K562 (cell line): ENCODE data around the gene C2CD2L. TPM values are rescaled to one million over a fixed set of nuclear protein-coding genes. Genes with fewer than 3 reads are reported as not detected.

Experiments used
- ARHGAP35 ChIP-seq: fragments of 450-650 bp; IDR thresholded peaks from 2 replicates; pipeline ENCODE4 v1.6.1; 2018; ENCODE audit not compliant: partially characterized antibody
- ATF1 ChIP-seq, 2 experiments: fragments of 450-650 bp in 1 of 2; IDR thresholded peaks; 2 replicates each; pipeline ENCODE4 v1.6.1; 2016; ENCODE audit warnings: missing compliant biosample characterization in 1 of 2, missing genetic modification characterization in 1 of 2
- ATF7 ChIP-seq: fragments of 450-650 bp; IDR thresholded peaks from 2 replicates; pipeline ENCODE4 v1.7.1; 2014; ENCODE audit warnings: mild to moderate bottlenecking, moderate library complexity
- CREBBP ChIP-seq: IDR thresholded peaks from one replicate; pipeline ENCODE4 v1.6.1; 2012; ENCODE audit warnings: low read depth, mild to moderate bottlenecking, control low read depth, inconsistent platforms, low read length
- DIDO1 ChIP-seq: fragments of 450-650 bp; IDR thresholded peaks from 2 replicates; pipeline ENCODE4 v1.6.1; 2016; ENCODE audit warnings: low read depth, missing biosample characterization, missing genetic modification characterization
- FOXK1 ChIP-seq: sonication (generic); formaldehyde crosslinking; IDR thresholded peaks from 2 replicates; pipeline ENCODE4 v1.8.0; 2022; ENCODE audit warnings: missing genetic modification reagents, mild to moderate bottlenecking, borderline replicate concordance
- HOXB6 ChIP-seq: fragments of 250-450 bp; sonication (Bioruptor Pico); IDR thresholded peaks from 2 replicates; pipeline ENCODE4 v1.5.1; 2022; ENCODE audit warnings: mild to moderate bottlenecking, borderline replicate concordance
- MCM3 ChIP-seq: fragments of 450-650 bp; IDR thresholded peaks from 2 replicates; pipeline ENCODE4 v1.6.1; 2016
- MEF2A ChIP-seq: IDR thresholded peaks from 2 replicates; pipeline ENCODE4 v1.6.1; 2011; ENCODE audit warnings: low read depth, mild to moderate bottlenecking, low read length, moderate library complexity; ENCODE audit not compliant: control insufficient read depth
- NFIC ChIP-seq: fragments of 450-650 bp; IDR thresholded peaks from 2 replicates; pipeline ENCODE4 v1.6.1; 2017; ENCODE audit warnings: mild to moderate bottlenecking, inconsistent platforms
- PHF8 ChIP-seq: fragments of 200-600 bp; sonication (generic); IDR thresholded peaks from 2 replicates; pipeline ENCODE4 v1.6.1; 2012; ENCODE audit warnings: mixed run types, mild to moderate bottlenecking, inconsistent platforms, low read length, moderate library complexity, borderline replicate concordance
- RBM39 ChIP-seq: fragments of 200-400 bp; formaldehyde crosslinking; optimal IDR thresholded peaks from 2 replicates; pipeline ENCODE3; 2018; ENCODE audit warnings: low read depth, low read length
- SREBF1 ChIP-seq: fragments of 150-350 bp; IDR thresholded peaks from 2 replicates; pipeline ENCODE4 v1.6.1; 2014; ENCODE audit warnings: antibody characterized with exemption, low read depth, low read length, borderline replicate concordance
- TBL1XR1 ChIP-seq, 2 experiments: IDR thresholded peaks; 2 replicates each; pipeline ENCODE4 v1.6.1; 2012; ENCODE audit warnings: improper control_type of control experiment in 2 of 2, low read length in 2 of 2, mild to moderate bottlenecking in 1 of 2
- ZC3H4 ChIP-seq: sonication (generic); formaldehyde crosslinking; IDR thresholded peaks from 2 replicates; pipeline ENCODE4 v1.9.0; 2021; ENCODE audit warnings: missing genetic modification reagents, borderline replicate concordance
- ZFPM2 ChIP-seq: fragments of 250-450 bp; sonication (Bioruptor Pico); IDR thresholded peaks from 2 replicates; pipeline ENCODE4 v1.5.1; 2022; ENCODE audit warnings: mild to moderate bottlenecking
- ZNF124 ChIP-seq: sonication (generic); formaldehyde crosslinking; IDR thresholded peaks from 2 replicates; pipeline ENCODE4 v1.8.1; 2022; ENCODE audit warnings: missing genetic modification reagents
- ZSCAN32 ChIP-seq: fragments of 450-650 bp; formaldehyde crosslinking; IDR thresholded peaks from 2 replicates; pipeline ENCODE4 v1.4.0; 2020; ENCODE audit warnings: mild to moderate bottlenecking, moderate library complexity
- polyA plus RNA-seq, 8 experiments: library from polyadenylated mRNA; depleted of rRNA in 4 of 8; stranded (reverse) in 5 of 8; unstranded in 3 of 8; fragments of >200 nt; fragmentation: Nextera tagmentation in 2 of 8; fragmentation: Illumina TruSeq in 1 of 8; extraction: Ambion mirVana in 2 of 8; extraction: Trizol in 1 of 8; gene quantifications; 2 replicates each; pipeline versions ENCODE4 v1.2.1 to v1.2.3, GENCODE V29; 2011 to 2014; ENCODE audit warnings: inconsistent platforms in 1 of 8, missing spikeins in 1 of 8
- total RNA-seq, 7 experiments: library from RNA; depleted of rRNA in 6 of 7; stranded (reverse); fragments of >200 nt in 6 of 7; fragmentation: Illumina TruSeq in 2 of 7; extraction: Trizol in 2 of 7; gene quantifications; 2 replicates each; pipeline versions ENCODE4 v1.2.1 to v1.2.3, GENCODE V29; 2011 to 2021; ENCODE audit warnings: low replicate concordance in 1 of 7
- TF ChIP-seq, protein P1 (sequence below), 3 experiments: fragments of 200-800 bp in 1 of 3; sonication (Bioruptor generic) in 1 of 3; sonication (generic) in 1 of 3; formaldehyde crosslinking in 1 of 3; IDR thresholded peaks; 2 replicates each; pipeline versions ENCODE4 v1.6.1 to v1.8.0; 2016 to 2022; ENCODE audit warnings: mild to moderate bottlenecking in 2 of 3, missing compliant biosample characterization in 2 of 3, missing genetic modification characterization in 2 of 3, missing genetic modification reagents in 1 of 3
- TF ChIP-seq, protein P2 (sequence below): fragments of 450-650 bp; IDR thresholded peaks from 2 replicates; pipeline ENCODE4 v1.6.1; 2018; ENCODE audit not compliant: partially characterized antibody
- TF ChIP-seq, protein P3 (sequence below): fragments of 250-450 bp; sonication (Bioruptor Pico); IDR thresholded peaks from 2 replicates; pipeline ENCODE4 v1.5.0; 2021
- TF ChIP-seq, protein P4 (sequence below): fragments of 450-650 bp; IDR thresholded peaks from one replicate; pipeline ENCODE4 v1.6.1; 2018; ENCODE audit warnings: mild to moderate bottlenecking, moderate library complexity; ENCODE audit not compliant: partially characterized antibody

Gene C2CD2L
- total and polyA plus RNA-seq, 9 of the 15 experiments (the other 6 are each of a cell fraction or from before 2014, with no cell fraction given) = 0.66 to 41.2 (median 14.8) TPM

DNA sequence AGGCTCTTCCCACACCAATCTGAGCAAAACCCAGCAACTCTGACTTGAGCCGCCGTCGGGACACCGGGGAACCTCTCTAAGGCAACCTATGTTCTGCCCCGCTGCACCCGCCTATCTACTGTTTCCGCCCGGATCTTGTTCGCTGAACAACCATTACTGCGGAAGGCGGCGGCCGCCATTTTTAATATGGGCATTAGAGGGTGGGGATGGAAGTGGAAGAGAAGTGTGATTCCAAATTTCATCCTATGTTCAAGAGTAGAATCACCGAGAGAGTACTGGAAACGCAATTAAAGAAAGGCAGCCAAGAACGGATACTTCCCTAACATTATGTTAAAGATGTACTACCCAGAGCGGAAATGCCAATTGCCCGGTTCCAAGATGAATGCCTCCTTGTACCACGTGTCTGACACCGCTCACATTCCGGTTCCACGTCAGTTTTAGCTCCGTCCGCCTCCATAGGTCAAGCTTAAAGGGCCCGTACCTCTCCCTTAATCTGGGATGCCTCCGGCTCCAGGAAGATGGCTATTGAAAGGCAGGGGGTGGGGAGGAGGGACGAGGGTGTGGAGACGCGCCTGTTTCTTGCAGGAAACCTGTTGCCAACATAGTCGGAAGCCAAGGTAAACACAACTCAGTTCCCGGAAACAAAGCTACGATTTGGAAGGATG is 5.3 kb upstream of the C2CD2L start, which contains the start of gene DPAGT1 (continued):
- peak; percentile 98 for TF ChIP-seq DIDO1 (tag)
- TF ChIP-seq TBL1XR1 (IDR thresholded peaks at IDR 0.05; ENCODE audit: low read length in 2 of 2) = peak in 1 of 2 experiments; percentile 7; a peak in 1 of 4 replicates
- TF ChIP-seq ATF7 = peak; percentile 67
- TF ChIP-seq PHF8 = no peak; the same call in 1 of the 2 replicates
- TF ChIP-seq MEF2A = no peak
- TF ChIP-seq FOXK1 (CRISPR knock-in tag) = no peak
- no peak for TF ChIP-seq ZC3H4 (CRISPR knock-in tag)
- no peak for TF ChIP-seq ZNF124 (CRISPR knock-in tag)
- TF ChIP-seq, protein P1, sequence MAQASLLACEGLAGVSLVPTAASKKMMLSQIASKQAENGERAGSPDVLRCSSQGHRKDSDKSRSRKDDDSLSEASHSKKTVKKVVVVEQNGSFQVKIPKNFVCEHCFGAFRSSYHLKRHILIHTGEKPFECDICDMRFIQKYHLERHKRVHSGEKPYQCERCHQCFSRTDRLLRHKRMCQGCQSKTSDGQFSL (CRISPR knock-in tag; IDR thresholded peaks at IDR 0.05) = no peak
- TF ChIP-seq, protein P1 (tag; IDR thresholded peaks at IDR 0.05) = no peak
- TF ChIP-seq NFIC = no peak; the same call in 1 of the 2 replicates
- no peak for TF ChIP-seq CREBBP
- TF ChIP-seq, protein P2, sequence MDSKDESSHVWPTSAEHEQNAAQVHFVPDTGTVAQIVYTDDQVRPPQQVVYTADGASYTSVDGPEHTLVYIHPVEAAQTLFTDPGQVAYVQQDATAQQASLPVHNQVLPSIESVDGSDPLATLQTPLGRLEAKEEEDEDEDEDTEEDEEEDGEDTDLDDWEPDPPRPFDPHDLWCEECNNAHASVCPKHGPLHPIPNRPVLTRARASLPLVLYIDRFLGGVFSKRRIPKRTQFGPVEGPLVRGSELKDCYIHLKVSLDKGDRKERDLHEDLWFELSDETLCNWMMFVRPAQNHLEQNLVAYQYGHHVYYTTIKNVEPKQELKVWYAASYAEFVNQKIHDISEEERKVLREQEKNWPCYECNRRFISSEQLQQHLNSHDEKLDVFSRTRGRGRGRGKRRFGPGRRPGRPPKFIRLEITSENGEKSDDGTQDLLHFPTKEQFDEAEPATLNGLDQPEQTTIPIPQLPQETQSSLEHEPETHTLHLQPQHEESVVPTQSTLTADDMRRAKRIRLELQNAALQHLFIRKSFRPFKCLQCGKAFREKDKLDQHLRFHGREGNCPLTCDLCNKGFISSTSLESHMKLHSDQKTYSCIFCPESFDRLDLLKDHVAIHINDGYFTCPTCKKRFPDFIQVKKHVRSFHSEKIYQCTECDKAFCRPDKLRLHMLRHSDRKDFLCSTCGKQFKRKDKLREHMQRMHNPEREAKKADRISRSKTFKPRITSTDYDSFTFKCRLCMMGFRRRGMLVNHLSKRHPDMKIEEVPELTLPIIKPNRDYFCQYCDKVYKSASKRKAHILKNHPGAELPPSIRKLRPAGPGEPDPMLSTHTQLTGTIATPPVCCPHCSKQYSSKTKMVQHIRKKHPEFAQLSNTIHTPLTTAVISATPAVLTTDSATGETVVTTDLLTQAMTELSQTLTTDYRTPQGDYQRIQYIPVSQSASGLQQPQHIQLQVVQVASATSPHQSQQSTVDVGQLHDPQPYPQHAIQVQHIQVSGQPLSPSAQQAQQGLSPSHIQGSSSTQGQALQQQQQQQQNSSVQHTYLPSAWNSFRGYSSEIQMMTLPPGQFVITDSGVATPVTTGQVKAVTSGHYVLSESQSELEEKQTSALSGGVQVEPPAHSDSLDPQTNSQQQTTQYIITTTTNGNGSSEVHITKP = peak; percentile 79
- no peak for TF ChIP-seq RBM39
- TF ChIP-seq ARHGAP35 = no peak
- TF ChIP-seq ZFPM2 (CRISPR knock-in tag) = no peak
- TF ChIP-seq ZSCAN32 (CRISPR knock-in tag) = no peak
- TF ChIP-seq SREBF1 = no peak
- no peak for TF ChIP-seq HOXB6
- TF ChIP-seq ATF1 (CRISPR knock-in tag; IDR thresholded peaks at IDR 0.05) = no peak
- peak; percentile 96 for TF ChIP-seq ATF1 (tag; IDR thresholded peaks at IDR 0.05)
- no peak for TF ChIP-seq MCM3
- TF ChIP-seq, protein P3, sequence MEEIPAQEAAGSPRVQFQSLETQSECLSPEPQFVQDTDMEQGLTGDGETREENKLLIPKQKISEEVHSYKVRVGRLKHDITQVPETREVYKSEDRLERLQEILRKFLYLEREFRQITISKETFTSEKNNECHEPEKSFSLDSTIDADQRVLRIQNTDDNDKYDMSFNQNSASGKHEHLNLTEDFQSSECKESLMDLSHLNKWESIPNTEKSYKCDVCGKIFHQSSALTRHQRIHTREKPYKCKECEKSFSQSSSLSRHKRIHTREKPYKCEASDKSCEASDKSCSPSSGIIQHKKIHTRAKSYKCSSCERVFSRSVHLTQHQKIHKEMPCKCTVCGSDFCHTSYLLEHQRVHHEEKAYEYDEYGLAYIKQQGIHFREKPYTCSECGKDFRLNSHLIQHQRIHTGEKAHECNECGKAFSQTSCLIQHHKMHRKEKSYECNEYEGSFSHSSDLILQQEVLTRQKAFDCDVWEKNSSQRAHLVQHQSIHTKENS (CRISPR knock-in tag) = no peak
- TF ChIP-seq, protein P4, sequence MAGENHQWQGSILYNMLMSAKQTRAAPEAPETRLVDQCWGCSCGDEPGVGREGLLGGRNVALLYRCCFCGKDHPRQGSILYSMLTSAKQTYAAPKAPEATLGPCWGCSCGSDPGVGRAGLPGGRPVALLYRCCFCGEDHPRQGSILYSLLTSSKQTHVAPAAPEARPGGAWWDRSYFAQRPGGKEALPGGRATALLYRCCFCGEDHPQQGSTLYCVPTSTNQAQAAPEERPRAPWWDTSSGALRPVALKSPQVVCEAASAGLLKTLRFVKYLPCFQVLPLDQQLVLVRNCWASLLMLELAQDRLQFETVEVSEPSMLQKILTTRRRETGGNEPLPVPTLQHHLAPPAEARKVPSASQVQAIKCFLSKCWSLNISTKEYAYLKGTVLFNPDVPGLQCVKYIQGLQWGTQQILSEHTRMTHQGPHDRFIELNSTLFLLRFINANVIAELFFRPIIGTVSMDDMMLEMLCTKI = no peak
